Fibroblast of the conjunctiva (primary cell): ENCODE data around the gene IDS.
"Not testable (repeated sequence)": the region's sequence is repeated elsewhere in the genome, so short reads cannot be mapped to it uniquely, and the experiment has no call there.

ENCODE experiments used
- DNase-seq: peaks from one replicate; pipeline ENCODE4 v3.0.0-alpha.2; 2010; ENCODE audit warnings: low read depth

The IDS gene

GRCh38 chrX:149526318-149527033 is 21.4 kb upstream of the IDS start:
- not testable (repeated sequence) for DNase-seq

DNA sequence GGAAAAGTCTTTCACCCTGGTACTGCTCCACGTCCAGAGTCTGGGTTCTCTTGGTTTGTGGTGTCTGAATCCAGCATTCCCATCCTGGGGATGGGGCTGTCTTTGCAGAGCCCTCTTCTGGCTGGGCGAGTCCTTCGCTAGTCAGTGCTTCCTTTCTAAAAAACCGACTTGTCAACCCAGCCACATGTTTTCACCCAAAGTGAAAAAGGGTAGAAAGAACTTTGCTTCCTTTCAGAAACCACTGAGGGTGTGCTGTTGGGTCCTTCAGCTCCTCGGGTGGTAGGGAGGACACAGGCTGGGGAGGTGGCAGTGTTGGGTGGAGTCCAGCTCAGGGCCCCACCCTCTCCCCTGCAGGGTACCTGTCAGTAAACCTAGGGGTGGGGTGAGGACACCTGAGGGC is 20.8 kb upstream of the IDS start:
- not testable (repeated sequence) for DNase-seq

GRCh38 chrX:149525389-149525788 is 20.3 kb upstream of the IDS start:
- DNase-seq: peak; percentile 45

- DNase-seq: no peak
Observed at GRCh38 chrX:149522916-149523315, 17.8 kb upstream of the IDS start.

- DNase-seq: no peak
Observed at GRCh38 chrX:149521438-149521837, 16.3 kb upstream of the IDS start.

GRCh38 chrX:149520636-149521277 is 15.7 kb upstream of the IDS start:
- not testable (repeated sequence) for DNase-seq

GRCh38 chrX:149518236-149518635 is 13.1 kb upstream of the IDS start:
- no peak for DNase-seq

GRCh38 chrX:149517308-149517707 is 12.2 kb upstream of the IDS start:
- DNase-seq: no peak

DNA sequence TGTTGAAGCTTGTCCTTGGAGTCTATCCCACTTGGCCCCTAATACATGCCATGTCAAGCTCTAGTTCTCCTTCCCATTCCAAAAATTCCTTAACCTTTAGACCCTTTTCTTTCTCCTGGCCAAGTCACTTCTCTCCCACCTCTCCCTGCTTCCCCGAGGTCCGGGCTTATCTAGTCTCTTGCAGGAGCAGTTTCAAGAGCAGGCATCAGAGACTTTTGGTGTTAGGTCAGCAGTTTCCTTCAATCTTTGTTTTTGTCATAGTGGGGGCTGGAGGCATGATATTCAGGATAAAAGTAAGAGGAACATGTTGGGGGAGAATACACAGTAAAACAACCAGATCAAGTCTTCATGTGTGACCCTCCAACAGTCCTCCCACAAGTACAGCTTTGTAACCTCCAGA is 11.5 kb upstream of the IDS start:
- DNase-seq: no peak

DNA sequence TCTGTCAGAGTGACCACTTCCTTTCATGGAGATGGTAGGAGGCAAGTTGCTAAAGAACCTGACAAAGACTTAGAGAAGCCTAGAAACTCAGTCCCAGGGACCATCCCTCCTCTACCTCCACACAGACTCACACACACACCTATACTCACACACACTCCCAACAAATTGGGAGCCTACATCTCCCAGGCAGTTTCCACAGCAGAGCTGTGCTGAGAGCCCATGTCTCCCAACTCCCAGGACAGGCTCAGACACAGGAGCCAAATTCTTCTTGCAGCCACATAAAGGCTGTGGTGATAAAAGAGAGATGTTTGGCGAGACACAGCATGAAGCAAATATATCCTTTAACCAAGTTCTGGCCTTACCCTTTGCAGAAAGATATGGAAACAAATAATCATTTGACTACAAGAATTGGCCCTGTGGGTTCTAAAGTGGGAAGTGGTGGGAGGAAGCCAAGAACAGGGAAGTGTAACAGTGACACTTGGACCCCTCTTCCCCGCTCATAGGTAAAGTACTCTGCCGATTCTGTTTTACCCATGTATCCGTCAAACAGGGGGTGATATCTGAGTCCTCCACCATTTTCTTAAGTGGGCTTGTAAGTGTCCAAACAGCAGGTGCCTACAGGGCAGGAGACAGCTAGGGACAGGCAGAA is 11.0 kb upstream of the IDS start:
- no peak for DNase-seq

- DNase-seq: no peak
Observed at GRCh38 chrX:149513825-149514428, 8.8 kb upstream of the IDS start.

GRCh38 chrX:149512225-149512885 is 7.2 kb upstream of the IDS start:
- DNase-seq: no peak

- no peak for DNase-seq
Observed at GRCh38 chrX:149511081-149511480, 6.0 kb upstream of the IDS start.

GRCh38 chrX:149510386-149510785 is 5.3 kb upstream of the IDS start:
- DNase-seq: no peak

- no peak for DNase-seq
Observed at GRCh38 chrX:149508467-149508866, 3.4 kb upstream of the IDS start.

- DNase-seq: no peak
Observed at GRCh38 chrX:149506349-149506748, 1.2 kb upstream of the IDS start.

DNA sequence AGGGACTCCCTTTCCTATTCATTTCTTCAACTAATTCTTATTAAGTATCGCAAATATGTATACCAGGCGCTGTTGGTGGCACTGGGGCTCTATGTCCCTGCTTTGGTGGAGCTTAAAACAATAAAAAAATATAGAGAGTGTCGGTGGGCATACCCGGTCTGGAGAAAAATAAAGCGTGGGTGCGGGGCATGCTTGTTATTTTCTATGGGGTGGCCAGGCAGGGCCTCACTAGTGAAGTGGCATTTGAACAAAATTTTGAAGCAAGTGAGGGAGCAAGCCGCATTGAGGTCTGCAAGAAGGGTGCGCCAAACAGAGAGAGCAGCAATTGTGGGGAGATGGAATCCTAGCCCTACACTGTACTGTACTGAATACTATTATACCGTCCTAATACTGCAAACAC is 565 bp upstream of the IDS start:
- DNase-seq: no peak

DNA sequence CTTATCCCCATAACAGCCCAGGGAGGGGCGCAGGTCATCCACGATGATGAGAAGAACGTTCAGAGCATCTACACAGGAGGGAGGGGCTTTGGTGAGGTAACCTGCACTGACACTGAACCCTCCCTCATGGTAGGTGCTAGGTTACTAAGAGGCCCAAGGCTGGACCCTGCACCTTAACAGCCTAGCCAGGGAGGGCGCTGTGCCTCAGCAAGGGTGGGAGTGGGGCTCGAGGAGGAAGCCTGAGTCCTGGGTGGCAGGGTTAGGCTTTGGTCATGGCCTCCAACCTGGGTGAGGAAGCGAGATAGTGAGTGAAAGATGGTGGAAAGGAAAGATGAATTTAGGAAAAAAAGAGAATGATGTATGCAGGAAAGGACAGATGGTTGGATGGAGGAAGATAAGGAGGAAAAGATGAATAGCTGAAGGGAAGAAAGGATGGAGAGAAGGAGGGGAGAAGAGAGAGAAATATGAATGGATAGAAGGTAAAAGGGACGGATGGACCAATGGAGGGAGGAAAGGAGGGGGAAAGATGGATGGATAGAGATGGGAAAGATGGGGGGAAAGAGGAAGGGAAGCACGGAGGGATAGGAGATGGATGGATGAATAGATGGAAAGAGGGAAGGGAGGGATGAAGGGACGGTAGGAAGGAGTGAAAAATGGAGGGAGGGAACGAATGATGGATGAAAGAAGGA is 736 bp downstream of the IDS start:
- DNase-seq: no peak

- peak; percentile 49 for DNase-seq
Observed at GRCh38 chrX:149503446-149503845, 1.7 kb downstream of the IDS start.

DNA sequence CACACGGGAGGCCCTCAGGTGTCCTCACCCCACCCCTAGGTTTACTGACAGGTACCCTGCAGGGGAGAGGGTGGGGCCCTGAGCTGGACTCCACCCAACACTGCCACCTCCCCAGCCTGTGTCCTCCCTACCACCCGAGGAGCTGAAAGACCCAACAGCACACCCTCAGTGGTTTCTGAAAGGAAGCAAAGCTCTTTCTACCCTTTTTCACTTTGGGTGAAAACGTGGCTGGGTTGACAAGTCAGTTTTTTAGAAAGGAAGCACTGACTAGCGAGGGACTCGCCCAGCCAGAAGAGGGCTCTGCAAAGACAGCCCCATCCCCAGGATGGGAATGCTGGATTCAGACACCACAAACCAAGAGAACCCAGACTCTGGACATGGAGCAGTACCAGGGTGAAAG is 2.2 kb downstream of the IDS start:
- DNase-seq: not testable (repeated sequence)

DNA sequence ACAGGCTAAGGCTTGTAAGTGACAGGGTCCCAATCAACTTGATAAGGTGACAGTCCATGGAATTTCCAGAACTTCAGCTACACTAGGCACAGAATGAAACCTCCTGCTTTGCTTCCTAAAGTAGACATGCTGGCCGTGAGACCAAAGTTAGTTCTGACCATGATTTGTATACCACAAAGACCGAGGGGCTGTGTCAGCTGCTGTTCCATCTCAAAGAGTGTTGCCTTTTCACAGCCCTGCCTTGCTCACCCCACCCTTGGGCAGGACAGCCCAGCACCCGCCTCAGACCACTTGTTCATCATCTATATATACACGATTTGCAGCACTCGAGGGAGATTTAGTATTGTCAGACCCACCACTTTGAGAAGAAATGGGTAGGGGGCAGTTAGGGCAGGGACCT is 5.3 kb downstream of the IDS start:
- DNase-seq: no peak

- no peak for DNase-seq
Observed at GRCh38 chrX:149498767-149499166, 6.3 kb downstream of the IDS start.
